ENCODE data around the gene PLA2G5. TPM values are rescaled to one million over a fixed set of nuclear protein-coding genes. Genes with fewer than 3 reads are reported as not detected.

The PLA2G5 gene
- total RNA-seq, 2 experiments from 2014 or later, result not detected

- ChIA-PET CTCF (ENCODE audit: unreplicated experiment) (no interaction called here), POLR2A (no interaction called here)
- Histone ChIP-seq H3K9me3 (ENCODE audit: low read length) (no peaks in the 10 kb centered on the region), H3K9me2 (ENCODE audit: insufficient read depth, low read length) (no peaks in the 10 kb centered on the region), H3K27ac (ENCODE audit: low read depth, low read length, poor library complexity, severe bottlenecking) (no peak overlapping the region), H3K79me2 (ENCODE audit: insufficient read depth, low read depth, low read length) (no peaks in the 10 kb centered on the region), H3K4me1 (ENCODE audit: insufficient read depth, low read length, poor library complexity, severe bottlenecking) (no peaks in the 10 kb centered on the region), H2AFZ (ENCODE audit: low read length) (no peak overlapping the region), H3K4me2 (ENCODE audit: low read length) (no peak overlapping the region), H4K20me1 (ENCODE audit: insufficient read depth, low read length) (no peaks in the 10 kb centered on the region), H3K4me3 (ENCODE audit: low read depth, low read length, poor library complexity, severe bottlenecking) (no peak overlapping the region), H3K36me3 (ENCODE audit: insufficient read depth, low read length) (no peaks in the 10 kb centered on the region)
- intact Hi-C loops (cut with micrococcal nuclease; ENCODE audit: unreplicated experiment), result no loop called here
- TF ChIP-seq EZH2phosphoT487 (IDR thresholded peaks at IDR 0.05; ENCODE audit: borderline replicate concordance, low read depth, low read length), result no peak
- TF ChIP-seq, protein P1, sequence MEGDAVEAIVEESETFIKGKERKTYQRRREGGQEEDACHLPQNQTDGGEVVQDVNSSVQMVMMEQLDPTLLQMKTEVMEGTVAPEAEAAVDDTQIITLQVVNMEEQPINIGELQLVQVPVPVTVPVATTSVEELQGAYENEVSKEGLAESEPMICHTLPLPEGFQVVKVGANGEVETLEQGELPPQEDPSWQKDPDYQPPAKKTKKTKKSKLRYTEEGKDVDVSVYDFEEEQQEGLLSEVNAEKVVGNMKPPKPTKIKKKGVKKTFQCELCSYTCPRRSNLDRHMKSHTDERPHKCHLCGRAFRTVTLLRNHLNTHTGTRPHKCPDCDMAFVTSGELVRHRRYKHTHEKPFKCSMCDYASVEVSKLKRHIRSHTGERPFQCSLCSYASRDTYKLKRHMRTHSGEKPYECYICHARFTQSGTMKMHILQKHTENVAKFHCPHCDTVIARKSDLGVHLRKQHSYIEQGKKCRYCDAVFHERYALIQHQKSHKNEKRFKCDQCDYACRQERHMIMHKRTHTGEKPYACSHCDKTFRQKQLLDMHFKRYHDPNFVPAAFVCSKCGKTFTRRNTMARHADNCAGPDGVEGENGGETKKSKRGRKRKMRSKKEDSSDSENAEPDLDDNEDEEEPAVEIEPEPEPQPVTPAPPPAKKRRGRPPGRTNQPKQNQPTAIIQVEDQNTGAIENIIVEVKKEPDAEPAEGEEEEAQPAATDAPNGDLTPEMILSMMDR (conservative IDR thresholded peaks at IDR 0.05; ENCODE audit: low read length), result no peak
- no TSS peak for BruUV-seq (replicated peaks)
- DNase-seq (ENCODE audit: low spot score), result no peak
Observed at GRCh38 chr1:20134995-20135394, 65.0 kb downstream of the PLA2G5 start.

DNA sequence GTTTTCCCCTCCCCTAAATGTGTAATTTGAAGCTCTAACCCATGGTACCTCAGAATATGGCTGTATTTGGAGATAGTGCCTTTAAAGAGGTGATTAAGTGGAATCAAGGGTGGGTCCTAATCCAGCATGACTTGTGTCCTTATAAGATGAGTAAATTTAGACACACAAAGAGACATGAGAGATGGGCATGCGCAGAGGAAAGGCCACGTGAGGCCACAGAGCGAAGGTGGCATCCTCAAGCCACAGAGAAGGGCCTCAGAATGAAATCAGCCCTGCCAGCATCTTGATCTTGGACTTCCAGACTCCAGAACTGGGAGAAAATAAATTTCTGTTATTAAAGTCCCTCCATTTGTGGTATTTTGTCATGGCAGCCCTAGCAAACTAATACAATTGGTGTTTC, 66.3 kb downstream of the PLA2G5 start:
- Histone ChIP-seq H3K4me2 (ENCODE audit: low read length) (no peak overlapping the region), H3K9me2 (ENCODE audit: insufficient read depth, low read length) (no peaks in the 10 kb centered on the region), H3K36me3 (ENCODE audit: insufficient read depth, low read length) (no peaks in the 10 kb centered on the region), H4K20me1 (ENCODE audit: insufficient read depth, low read length) (no peaks in the 10 kb centered on the region), H3K9me3 (ENCODE audit: low read length) (no peaks in the 10 kb centered on the region), H3K4me3 (ENCODE audit: low read depth, low read length, poor library complexity, severe bottlenecking) (no peak overlapping the region), H3K4me1 (ENCODE audit: insufficient read depth, low read length, poor library complexity, severe bottlenecking) (no peaks in the 10 kb centered on the region), H3K27ac (ENCODE audit: low read depth, low read length, poor library complexity, severe bottlenecking) (no peak overlapping the region), H3K79me2 (ENCODE audit: insufficient read depth, low read depth, low read length) (no peaks in the 10 kb centered on the region), H2AFZ (ENCODE audit: low read length) (no peak overlapping the region)
- POLR2A ChIA-PET, result no interaction called here
- no peak for TF ChIP-seq EZH2phosphoT487 (IDR thresholded peaks at IDR 0.05; ENCODE audit: borderline replicate concordance, low read depth, low read length)
- TF ChIP-seq, protein P1 (conservative IDR thresholded peaks at IDR 0.05; ENCODE audit: low read length), result no peak
- DNase-seq (ENCODE audit: low spot score), result no peak
- CTCF ChIA-PET (ENCODE audit: unreplicated experiment), result no interaction called here
- intact Hi-C loops (cut with micrococcal nuclease; ENCODE audit: unreplicated experiment), result no loop called here
- BruUV-seq (replicated peaks), result no TSS peak

GRCh38 chr1:20137055-20137454, 67.1 kb downstream of the PLA2G5 start:
- no TSS peak for BruUV-seq (replicated peaks)
- Histone ChIP-seq H3K36me3 (ENCODE audit: insufficient read depth, low read length) (no peaks in the 10 kb centered on the region), H2AFZ (ENCODE audit: low read length) (no peak overlapping the region), H3K9me3 (ENCODE audit: low read length) (no peaks in the 10 kb centered on the region), H3K9me2 (ENCODE audit: insufficient read depth, low read length) (no peaks in the 10 kb centered on the region), H3K79me2 (ENCODE audit: insufficient read depth, low read depth, low read length) (no peaks in the 10 kb centered on the region), H4K20me1 (ENCODE audit: insufficient read depth, low read length) (no peaks in the 10 kb centered on the region), H3K4me2 (ENCODE audit: low read length) (no peak overlapping the region), H3K4me3 (ENCODE audit: low read depth, low read length, poor library complexity, severe bottlenecking) (no peak overlapping the region), H3K4me1 (ENCODE audit: insufficient read depth, low read length, poor library complexity, severe bottlenecking) (no peaks in the 10 kb centered on the region), H3K27ac (ENCODE audit: low read depth, low read length, poor library complexity, severe bottlenecking) (no peak overlapping the region)
- POLR2A ChIA-PET, result no interaction called here
- CTCF ChIA-PET (ENCODE audit: unreplicated experiment), result no interaction called here
- no peak for DNase-seq (ENCODE audit: low spot score)
- TF ChIP-seq EZH2phosphoT487 (IDR thresholded peaks at IDR 0.05; ENCODE audit: borderline replicate concordance, low read depth, low read length), result no peak
- TF ChIP-seq, protein P1 (conservative IDR thresholded peaks at IDR 0.05; ENCODE audit: low read length), result no peak
- intact Hi-C loops (cut with micrococcal nuclease; ENCODE audit: unreplicated experiment), result no loop called here
